HG03196 (cell line): ENCODE data around the gene TACR2.

ENCODE experiments used
- ATAC-seq: cut with Tn5 transposase; IDR thresholded peaks from one replicate; pipeline ENCODE4 v1.9.1; 2021; ENCODE audit not compliant: unreplicated experiment

TACR2 gene

DNA sequence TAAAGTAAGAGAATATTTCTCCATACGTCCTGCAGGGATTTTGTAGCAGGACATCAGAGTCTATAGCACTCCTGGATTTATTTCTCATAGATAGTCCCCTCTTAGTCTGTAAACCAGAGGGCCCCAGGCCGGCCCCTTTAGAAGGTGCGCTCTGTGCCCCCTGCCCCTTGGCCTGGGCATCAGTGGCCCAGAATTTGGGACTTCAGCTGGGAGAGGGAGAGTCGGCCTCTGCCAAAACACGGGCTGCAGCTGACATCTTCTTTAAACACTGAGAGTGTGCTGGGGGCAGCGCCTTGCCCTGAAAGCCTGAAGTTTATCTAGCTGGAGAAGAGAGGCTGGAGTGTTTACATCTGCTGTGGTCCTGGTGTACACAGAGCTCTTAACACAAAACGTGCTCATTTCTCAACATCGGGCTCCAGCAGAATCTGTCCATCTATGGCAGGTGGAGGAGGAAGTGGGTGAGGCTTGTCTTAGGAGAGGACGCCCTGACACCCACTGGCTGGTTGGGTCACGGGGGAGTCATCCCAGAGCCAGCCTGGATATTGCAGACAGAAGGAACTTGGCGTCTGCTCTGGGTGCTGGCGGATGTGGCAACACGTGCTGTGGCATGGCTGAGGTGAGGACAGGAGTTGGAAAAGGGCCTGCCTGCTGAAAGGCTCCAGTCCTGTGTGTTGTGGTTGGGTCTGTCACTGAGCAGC is 5.0 kb upstream of the TACR2 start:
- ATAC-seq, result no peak

- no peak for ATAC-seq
Measured at GRCh38 chr10:69419744-69420126, 3.0 kb upstream of the TACR2 start.

DNA sequence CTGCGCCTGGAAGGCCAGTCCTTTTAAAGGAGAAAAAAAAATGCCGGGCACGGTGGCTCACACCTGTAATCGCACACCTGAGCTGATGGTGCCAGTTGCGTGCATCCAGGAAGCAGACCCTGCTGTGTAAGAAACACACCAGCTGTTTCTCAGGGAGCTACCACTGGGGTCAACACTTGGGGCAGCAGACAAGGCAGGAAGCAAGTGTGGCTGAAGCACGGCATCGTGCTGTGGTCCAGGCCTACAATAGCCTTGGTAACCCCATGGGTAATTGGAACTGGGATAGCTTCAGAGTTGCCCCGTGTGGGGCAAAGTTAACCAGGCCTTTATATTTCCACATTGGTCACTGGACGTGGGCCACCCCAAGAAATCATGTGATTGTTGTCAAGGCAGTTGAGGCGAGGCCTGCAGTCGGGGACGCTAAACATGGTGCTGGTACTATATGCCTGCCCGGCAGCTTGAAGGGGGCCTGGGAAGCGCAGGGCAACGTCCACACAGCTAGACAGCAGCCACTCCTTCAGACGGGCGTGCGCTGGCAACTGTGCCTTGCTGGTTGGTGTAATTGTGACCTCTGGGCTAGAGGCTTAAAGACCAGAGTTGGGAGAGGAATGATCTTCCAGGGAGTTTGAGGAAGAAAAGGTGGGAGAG is 2.5 kb upstream of the TACR2 start:
- ATAC-seq, result no peak

DNA sequence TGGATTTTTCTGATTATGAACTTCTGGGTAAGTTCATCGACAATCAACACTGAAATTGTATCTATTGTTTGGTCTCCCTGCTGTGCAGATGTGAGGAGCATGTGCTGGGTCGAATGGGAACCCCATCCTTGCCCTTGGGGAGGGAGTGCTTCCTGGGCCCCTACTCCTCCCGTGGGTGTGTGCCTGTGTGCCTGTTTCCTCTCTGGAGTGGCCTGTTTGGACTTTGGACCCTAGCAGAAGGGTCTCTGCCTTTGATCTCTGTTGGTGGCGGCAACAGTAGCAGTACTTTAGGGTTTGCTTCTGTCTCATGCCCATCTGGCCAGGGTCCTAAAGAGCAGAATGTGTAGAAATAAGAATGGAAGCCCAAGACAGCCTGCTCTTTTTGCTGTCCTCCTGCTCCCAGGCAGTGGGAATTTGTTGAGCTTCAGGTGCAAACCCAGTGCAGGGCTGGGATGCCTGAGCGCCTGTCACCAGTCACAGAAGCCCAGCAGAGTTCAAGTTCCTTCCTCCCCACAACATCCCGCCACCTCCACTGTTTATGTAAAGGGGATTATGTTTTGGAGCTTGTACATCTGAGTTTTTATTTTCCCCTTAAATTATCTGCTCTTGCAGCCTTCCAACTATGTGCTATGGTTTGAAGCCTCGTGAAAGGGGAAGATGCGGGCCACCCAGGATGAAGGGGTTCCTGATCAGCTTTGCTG is 1.5 kb upstream of the TACR2 start:
- ATAC-seq, result no peak

- ATAC-seq, result no peak
Measured at GRCh38 chr10:69417542-69417941, 824 bp upstream of the TACR2 start.

- ATAC-seq, result no peak
Measured at GRCh38 chr10:69415951-69416350, 767 bp downstream of the TACR2 start.

GRCh38 chr10:69415049-69415448 is 1.7 kb downstream of the TACR2 start:
- ATAC-seq, result no peak

DNA sequence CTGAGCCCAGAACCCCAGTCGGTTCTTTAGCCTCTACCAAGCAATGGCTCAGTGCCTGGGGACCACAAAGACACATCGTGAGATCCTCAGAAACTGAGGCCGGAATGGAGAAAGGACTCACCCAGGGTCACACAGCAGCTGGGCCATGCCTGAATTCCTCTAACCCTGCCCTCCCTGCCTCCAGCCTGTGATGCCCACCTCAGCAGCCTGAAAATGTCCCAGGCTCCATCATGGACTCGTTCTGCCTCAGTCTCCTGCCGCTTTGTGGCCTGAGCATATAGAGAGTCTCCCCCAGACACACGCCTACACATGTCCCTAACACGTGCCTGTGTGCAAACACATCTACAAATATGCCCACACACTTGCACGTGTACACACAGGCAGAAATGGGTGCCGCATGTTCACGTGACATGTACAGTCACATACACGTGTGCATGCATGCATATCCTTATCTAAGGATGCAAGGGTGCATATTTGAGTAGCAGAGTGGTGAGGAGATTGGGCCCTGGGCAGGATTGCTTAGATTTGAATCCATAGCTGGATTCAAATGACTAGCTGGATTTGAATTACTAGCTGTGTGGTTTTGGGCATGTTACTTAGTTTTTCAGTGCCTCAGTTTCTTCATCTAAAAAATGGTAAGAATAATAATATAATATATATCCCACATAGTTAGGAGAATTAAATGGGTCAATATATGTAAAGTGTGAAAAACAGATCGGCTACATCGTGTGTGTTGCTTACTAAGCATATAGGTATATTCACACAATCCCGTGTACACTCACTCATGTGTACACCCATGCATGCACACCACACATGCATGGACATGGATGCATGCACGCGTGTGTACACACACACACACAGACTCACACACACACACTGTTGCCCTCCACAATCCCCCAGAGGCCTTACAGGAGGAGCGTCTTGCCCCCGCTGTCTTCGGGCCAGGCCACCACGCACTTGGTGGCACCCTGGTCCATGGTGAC is 2.4 kb downstream of the TACR2 start:
- no peak for ATAC-seq

GRCh38 chr10:69413221-69413865 is 3.4 kb downstream of the TACR2 start:
- no peak for ATAC-seq

GRCh38 chr10:69412232-69412790 is 4.4 kb downstream of the TACR2 start:
- no peak for ATAC-seq

GRCh38 chr10:69411476-69411875 is 5.2 kb downstream of the TACR2 start:
- no peak for ATAC-seq

DNA sequence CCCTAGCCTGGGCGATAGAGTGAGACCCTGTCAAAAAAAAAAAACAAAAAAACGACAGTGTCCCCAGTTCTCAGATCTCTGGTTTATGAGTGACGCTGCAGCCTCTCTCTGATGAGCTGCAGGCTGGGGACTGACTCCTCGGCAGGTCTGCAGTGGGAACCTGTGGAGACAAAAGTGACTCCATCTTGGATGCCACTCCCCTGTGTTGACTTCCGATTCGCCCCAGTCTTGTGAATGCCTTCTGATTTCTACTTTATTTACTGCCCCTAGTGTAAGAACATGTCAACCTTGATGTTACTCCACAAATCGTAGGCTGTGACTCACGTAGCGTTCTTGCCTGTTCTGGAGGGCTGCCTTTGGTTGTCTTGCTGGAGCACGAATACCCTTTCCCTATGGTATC is 6.2 kb downstream of the TACR2 start:
- no peak for ATAC-seq

- ATAC-seq, result peak; percentile 39
Measured at GRCh38 chr10:69409968-69410367, 6.8 kb downstream of the TACR2 start.

DNA sequence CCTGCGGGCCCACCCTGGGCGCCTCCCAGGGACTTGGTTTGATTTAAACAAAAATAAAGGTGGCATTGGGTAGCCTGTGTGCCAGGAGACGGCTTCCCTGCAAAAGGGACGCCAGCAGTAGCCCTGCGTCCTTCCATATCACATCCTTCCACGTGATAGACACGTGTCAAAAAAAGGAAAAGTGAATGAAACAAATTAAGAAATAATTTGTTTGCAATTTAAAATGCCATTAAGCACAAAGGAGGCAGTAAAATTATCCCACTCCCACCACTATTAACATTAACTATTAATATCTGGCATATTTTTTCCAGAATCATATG is 7.6 kb downstream of the TACR2 start:
- no peak for ATAC-seq

DNA sequence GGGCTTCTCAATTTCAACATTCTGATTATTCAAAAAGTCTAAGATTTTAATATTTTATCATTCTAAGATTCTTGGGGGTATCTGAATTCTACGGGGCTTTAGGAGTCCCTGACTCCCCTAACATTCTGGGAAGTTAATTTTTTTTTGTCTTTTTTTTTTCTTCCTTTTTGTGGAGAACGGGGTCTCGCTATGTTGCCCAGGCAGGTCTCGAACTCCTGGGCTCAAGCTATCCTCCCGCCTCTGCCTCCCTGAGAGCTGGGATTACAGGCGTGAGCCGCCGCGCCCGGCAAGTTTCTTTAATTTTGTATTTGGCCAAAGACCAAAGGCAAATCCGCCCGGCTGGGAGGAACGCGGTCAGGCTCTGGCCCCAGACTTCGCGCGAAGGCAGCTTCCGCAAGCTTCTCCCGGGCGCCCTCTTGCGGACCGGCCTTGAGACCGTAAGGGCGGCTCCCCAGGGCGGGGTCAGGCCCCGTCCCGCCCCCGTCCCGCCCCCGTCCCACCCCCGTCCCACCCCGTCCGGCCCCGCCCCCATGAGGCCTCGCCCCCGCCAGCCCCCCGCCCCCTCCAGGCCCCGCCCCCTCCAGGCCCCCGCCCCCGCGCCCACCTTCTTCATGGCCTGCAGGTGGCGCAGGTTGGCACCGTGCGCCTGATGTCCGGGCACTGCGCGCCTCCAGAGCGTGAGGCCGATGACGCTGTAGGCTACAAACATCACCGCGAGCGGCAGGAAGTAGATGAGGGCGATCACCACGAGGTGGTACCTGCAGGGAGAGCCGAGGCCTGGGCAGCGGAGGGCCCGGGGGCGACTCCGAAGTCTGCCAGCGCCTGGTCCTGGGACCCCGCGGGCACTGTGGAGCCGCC is 8.2 kb downstream of the TACR2 start:
- peak; percentile 85 for ATAC-seq

GRCh38 chr10:69407621-69408301 is 9.0 kb downstream of the TACR2 start:
- no peak for ATAC-seq

GRCh38 chr10:69406816-69407580 is 9.7 kb downstream of the TACR2 start:
- ATAC-seq, result no peak

- no peak for ATAC-seq
Measured at GRCh38 chr10:69406302-69406811, 10.4 kb downstream of the TACR2 start.
